ENCODE measurements around the gene AMHR2. TPM values are rescaled to one million over a fixed set of nuclear protein-coding genes. Genes with fewer than 3 reads are reported as not detected.
A peak's percentile ranks its signal among the peaks of the same experiment; 100 is the strongest.
"Not testable (repeated sequence)": the region's sequence is repeated elsewhere in the genome, so short reads cannot be mapped to it uniquely, and the experiment has no call there.

Gene AMHR2
- total RNA-seq, 1 donor from 2014 or later: not detected

GRCh38 chr12:53418221-53418620 lies 5.4 kb upstream of the AMHR2 start:
- Histone ChIP-seq H3K27me3 (no peaks in the 10 kb centered on the region), H4K20me1 (ENCODE audit: low read depth) (peaks cover 14% of the 10 kb centered on the region), H3K27ac (no peak overlapping the region), H3K9ac (no peak overlapping the region), H3K36me3 (no peaks in the 10 kb centered on the region), H2AFZ (replicated peaks) (no peak overlapping the region), H3K4me1 (peaks cover 35% of the 10 kb centered on the region), H3K4me2 (no peak overlapping the region), H3K79me2 (ENCODE audit: low read depth) (no peaks in the 10 kb centered on the region), H3F3A (ENCODE audit: low read depth) (peaks cover 39% of the 10 kb centered on the region), H3K4me3 (no peak overlapping the region), H3K9me3 (ENCODE audit: low read depth) (no peaks in the 10 kb centered on the region)
- Mint-ChIP-seq H3K9me3 (no peaks in the 10 kb centered on the region), H3K27ac (no peak overlapping the region), H3K4me3 (no peak overlapping the region), H3K36me3 (peaks cover 6% of the 10 kb centered on the region), H3K27me3 (ENCODE audit: insufficient read depth, low read depth) (peaks cover 8% of the 10 kb centered on the region), H3K4me1 (peaks cover 45% of the 10 kb centered on the region)
- no peak for DNase-seq (ENCODE audit: low spot score)
- TF ChIP-seq EZH2 (IDR thresholded peaks at IDR 0.05): no peak
- TF ChIP-seq CTCF (IDR thresholded peaks at IDR 0.05): no peak
- TF ChIP-seq EZH2phosphoT487 (IDR thresholded peaks at IDR 0.05): no peak

GRCh38 chr12:53419756-53420155 lies 3.9 kb upstream of the AMHR2 start:
- no peaks in the 10 kb centered on the region for H3K27me3 ChIP-seq
- H3K4me1 Mint-ChIP-seq: peaks cover 46% of the 10 kb centered on the region
- no peak overlapping the region for H3K27ac ChIP-seq
- no peaks in the 10 kb centered on the region for H3K9me3 Mint-ChIP-seq
- H4K20me1 ChIP-seq (ENCODE audit: low read depth): peaks cover 11% of the 10 kb centered on the region
- no peak overlapping the region for H3K4me2 ChIP-seq
- no peak for DNase-seq (ENCODE audit: low spot score)
- no peak for TF ChIP-seq EZH2 (IDR thresholded peaks at IDR 0.05)
- no peak for TF ChIP-seq CTCF (IDR thresholded peaks at IDR 0.05)
- TF ChIP-seq EZH2phosphoT487 (IDR thresholded peaks at IDR 0.05): no peak
- no peaks in the 10 kb centered on the region for H3K9me3 ChIP-seq (ENCODE audit: low read depth)
- no peaks in the 10 kb centered on the region for H3K79me2 ChIP-seq (ENCODE audit: low read depth)
- no peak overlapping the region for H3K4me3 Mint-ChIP-seq
- peaks cover 34% of the 10 kb centered on the region for H3K4me1 ChIP-seq
- H3K27me3 Mint-ChIP-seq (ENCODE audit: insufficient read depth, low read depth): peaks cover 10% of the 10 kb centered on the region
- no peak overlapping the region for H3K27ac Mint-ChIP-seq
- peaks cover 24% of the 10 kb centered on the region for H3F3A ChIP-seq (ENCODE audit: low read depth)
- H2AFZ ChIP-seq (replicated peaks): no peak overlapping the region
- H3K4me3 ChIP-seq: no peak overlapping the region
- no peak overlapping the region for H3K9ac ChIP-seq
- no peaks in the 10 kb centered on the region for H3K36me3 Mint-ChIP-seq
- H3K36me3 ChIP-seq: no peaks in the 10 kb centered on the region

GRCh38 chr12:53422247-53422646 lies 1.4 kb upstream of the AMHR2 start:
- H3K4me1 ChIP-seq: peaks cover 22% of the 10 kb centered on the region
- Mint-ChIP-seq H3K27me3 (ENCODE audit: insufficient read depth, low read depth) (peaks cover 12% of the 10 kb centered on the region), H3K4me1 (peaks cover 42% of the 10 kb centered on the region)
- not testable (repeated sequence) for H4K20me1 ChIP-seq (ENCODE audit: low read depth); H3K27ac ChIP-seq; H3K27ac Mint-ChIP-seq; DNase-seq (ENCODE audit: low spot score); H3K4me3 ChIP-seq; H3K9me3 ChIP-seq (ENCODE audit: low read depth); H3K4me2 ChIP-seq; H3K27me3 ChIP-seq; H3K9ac ChIP-seq; H3K36me3 Mint-ChIP-seq; H3K36me3 ChIP-seq; H3F3A ChIP-seq (ENCODE audit: low read depth); H2AFZ ChIP-seq (replicated peaks); H3K4me3 Mint-ChIP-seq; H3K79me2 ChIP-seq (ENCODE audit: low read depth); H3K9me3 Mint-ChIP-seq

- no peaks in the 10 kb centered on the region for H3K9me3 Mint-ChIP-seq
- peaks cover 12% of the 10 kb centered on the region for H3K27me3 Mint-ChIP-seq (ENCODE audit: insufficient read depth, low read depth)
- H3K36me3 Mint-ChIP-seq: no peaks in the 10 kb centered on the region
- peak; percentile 38 for DNase-seq (ENCODE audit: low spot score)
- H3K9me3 ChIP-seq (ENCODE audit: low read depth): no peaks in the 10 kb centered on the region
- no peaks in the 10 kb centered on the region for H3K79me2 ChIP-seq (ENCODE audit: low read depth)
- H3K9ac ChIP-seq: no peak overlapping the region
- peak overlapping the region; percentile 45 for H2AFZ ChIP-seq (replicated peaks)
- no peak for TF ChIP-seq CTCF (IDR thresholded peaks at IDR 0.05)
- H3K4me3 Mint-ChIP-seq: no peak overlapping the region
- H3K4me2 ChIP-seq: peak overlapping the region; percentile 44
- no peaks in the 10 kb centered on the region for H3K36me3 ChIP-seq
- no peak overlapping the region for H3K4me3 ChIP-seq
- H3K27me3 ChIP-seq: no peaks in the 10 kb centered on the region
- H4K20me1 ChIP-seq (ENCODE audit: low read depth): no peaks in the 10 kb centered on the region
- H3K4me1 ChIP-seq: peaks cover 22% of the 10 kb centered on the region
- H3K27ac Mint-ChIP-seq: peak overlapping the region; percentile 82
- peaks cover 3% of the 10 kb centered on the region for H3F3A ChIP-seq (ENCODE audit: low read depth)
- H3K4me1 Mint-ChIP-seq: peaks cover 43% of the 10 kb centered on the region
- no peak overlapping the region for H3K27ac ChIP-seq
Measured at GRCh38 chr12:53424626-53425514, 1.2 kb downstream of the AMHR2 start.

All from neural progenitor cell (in vitro differentiated cells).